SK-N-SH treated with all-trans-retinoic acid at 6 μM for 48 hours (cell line): ENCODE measurements around the gene PDIA5.

ENCODE experiments used
- OSR1 ChIP-seq: fragments of 250-450 bp; sonication (Bioruptor Pico); IDR thresholded peaks from 2 replicates; pipeline ENCODE4 v1.8.0; 2022; ENCODE audit warnings: moderate library complexity, mild to moderate bottlenecking, inconsistent platforms
- ZNF70 ChIP-seq: fragments of 450-650 bp; formaldehyde crosslinking; IDR thresholded peaks from 2 replicates; pipeline ENCODE4 v1.5.0; 2020; ENCODE audit warnings: mild to moderate bottlenecking, moderate library complexity
- ZNF8 ChIP-seq: fragments of 450-650 bp; formaldehyde crosslinking; IDR thresholded peaks from 2 replicates; pipeline ENCODE4 v1.5.0; 2020; ENCODE audit warnings: mild to moderate bottlenecking, moderate library complexity

- TF ChIP-seq ZNF70 (no peak), ZNF8 (CRISPR knock-in tag) (no peak), OSR1 (no peak)
Measured at GRCh38 chr3:123080864-123081562, 14.2 kb downstream of the PDIA5 start.
